CD14-positive monocyte (primary cell): ENCODE data around the gene ANXA5. TPM values are rescaled to one million over a fixed set of nuclear protein-coding genes. Genes with fewer than 3 reads are reported as not detected.

Experiments
- DNase-seq, 3 donors: peaks; one replicate each; pipeline ENCODE4 v3.0.0-alpha.2; 2011 to 2022
- H2AFZ ChIP-seq: 2 replicates; pipeline ENCODE4 v1.6.0; 2012; ENCODE audit warnings: mild to moderate bottlenecking, low read depth, low read length, inconsistent platforms; ENCODE audit not compliant: insufficient read depth, poor library complexity, severe bottlenecking
- H3K27ac ChIP-seq, 2 donors: 1 replicate in 1 of 2; 2 replicates in 1 of 2; pipeline ENCODE4 v1.5.1; 2012 to 2013; ENCODE audit warnings: low read length in 2 of 2, control low read depth in 1 of 2, inconsistent platforms in 1 of 2, low read depth in 1 of 2, mild to moderate bottlenecking in 1 of 2
- H3K27me3 ChIP-seq, 2 donors: one replicate each; pipeline versions ENCODE4 v1.6.0 to v1.6.1; 2011 to 2013; ENCODE audit warnings: low read length in 2 of 2; ENCODE audit not compliant: control insufficient read depth in 2 of 2, insufficient read depth in 2 of 2
- H3K36me3 ChIP-seq, 2 donors: replicated peaks in 1 of 2; 1 replicate in 1 of 2; 2 replicates in 1 of 2; pipeline versions ENCODE4 v1.5.1 to v1.6.1; 2012 to 2013; ENCODE audit warnings: low read length in 2 of 2, control low read depth in 1 of 2, inconsistent platforms in 1 of 2, mild to moderate bottlenecking in 1 of 2; ENCODE audit not compliant: insufficient read depth in 2 of 2, control insufficient read depth in 1 of 2
- H3K4me1 ChIP-seq, 2 donors: 1 replicate in 1 of 2; 2 replicates in 1 of 2; pipeline versions ENCODE4 v1.5.1 to v1.6.1; 2012 to 2013; ENCODE audit warnings: low read length in 2 of 2, control low read depth in 1 of 2, inconsistent platforms in 1 of 2, mild to moderate bottlenecking in 1 of 2, moderate library complexity in 1 of 2; ENCODE audit not compliant: insufficient read depth in 2 of 2, control insufficient read depth in 1 of 2
- H3K4me2 ChIP-seq: replicated peaks from 2 replicates; pipeline ENCODE3; 2012; ENCODE audit warnings: low read length, moderate library complexity, mild to moderate bottlenecking; ENCODE audit not compliant: poor library complexity, severe bottlenecking; ENCODE audit errors: extremely low read depth
- H3K4me3 ChIP-seq, 3 experiments: fragments of 200-600 bp in 1 of 3; sonication (generic) in 1 of 3; replicated peaks in 1 of 3; 1 replicate in 2 of 3; 2 replicates in 1 of 3; pipeline ENCODE4 v1.5.1; 2011 to 2013; ENCODE audit warnings: low read length in 3 of 3, mild to moderate bottlenecking in 3 of 3, control low read depth in 2 of 3, low read depth in 2 of 3, inconsistent platforms in 1 of 3, moderate library complexity in 1 of 3
- H3K79me2 ChIP-seq: 2 replicates; pipeline ENCODE4 v1.6.0; 2012; ENCODE audit warnings: mild to moderate bottlenecking, control low read depth, inconsistent platforms, low read length, moderate library complexity; ENCODE audit not compliant: insufficient read depth
- H3K9ac ChIP-seq: 2 replicates; pipeline ENCODE4 v1.6.0; 2017; ENCODE audit warnings: low read length, mild to moderate bottlenecking; ENCODE audit not compliant: insufficient read depth, poor library complexity, severe bottlenecking
- H3K9me3 ChIP-seq, 2 donors: replicated peaks in 1 of 2; 1 replicate in 1 of 2; 2 replicates in 1 of 2; pipeline versions ENCODE4 v1.5.1 to v1.6.1; 2012 to 2013; ENCODE audit warnings: low read length in 2 of 2, control low read depth in 1 of 2; ENCODE audit not compliant: control insufficient read depth in 1 of 2, insufficient read depth in 1 of 2
- H4K20me1 ChIP-seq: 2 replicates; pipeline ENCODE4 v1.6.0; 2012; ENCODE audit warnings: mild to moderate bottlenecking, low read length, control low read depth, moderate library complexity; ENCODE audit not compliant: insufficient read depth
- H3K27ac Mint-ChIP-seq, 7 donors: one replicate each; pipeline ENCODE4 v1.8.0; 2020; ENCODE audit warnings: mild to moderate bottlenecking in 7 of 7, mixed read lengths in 7 of 7, moderate library complexity in 6 of 7, inconsistent platforms in 2 of 7
- H3K27me3 Mint-ChIP-seq, 3 donors: one replicate each; pipeline ENCODE4 v1.8.0; 2021 to 2022; ENCODE audit warnings: low read depth in 3 of 3, mild to moderate bottlenecking in 3 of 3, mixed read lengths in 3 of 3, moderate library complexity in 3 of 3, inconsistent platforms in 1 of 3
- H3K36me3 Mint-ChIP-seq, 2 donors: one replicate each; pipeline ENCODE4 v1.8.0; 2020; ENCODE audit warnings: mixed read lengths in 2 of 2, inconsistent platforms in 1 of 2, mild to moderate bottlenecking in 1 of 2
- H3K4me1 Mint-ChIP-seq: one replicate; pipeline ENCODE4 v1.8.0; 2020; ENCODE audit warnings: mild to moderate bottlenecking, mixed read lengths
- H3K4me3 Mint-ChIP-seq, 2 donors: one replicate each; pipeline ENCODE4 v1.8.0; 2020; ENCODE audit warnings: mild to moderate bottlenecking in 2 of 2, mixed read lengths in 2 of 2, moderate library complexity in 1 of 2
- H3K9me3 Mint-ChIP-seq, 7 donors: one replicate each; pipeline ENCODE4 v1.8.0; 2020 to 2022; ENCODE audit warnings: mixed read lengths in 7 of 7, mild to moderate bottlenecking in 6 of 7, moderate library complexity in 6 of 7, inconsistent platforms in 2 of 7
- CTCF ChIP-seq: fragments of 200-600 bp; IDR thresholded peaks from one replicate; pipeline ENCODE4 v1.8.0; 2022; ENCODE audit warnings: antibody characterized with exemption, mild to moderate bottlenecking
- WGBS: methylation state at CpG from one replicate; pipeline ENCODE4 v1.1.5; 2013; ENCODE audit warnings: missing lambda C conversion rate; ENCODE audit not compliant: insufficient coverage; 5-methylcytosine and 5-hydroxymethylcytosine counted together
- intact Hi-C, 2 donors: fragments of 100-400 bp; cut with micrococcal nuclease; formaldehyde crosslinking; loops; one replicate each; pipeline versions ENCODE4 v1.15.0 to v1.15.1; 2023
- polyA plus RNA-seq, 3 donors: library from polyadenylated mRNA; depleted of rRNA in 1 of 3; unstranded in 2 of 3; stranded (reverse) in 1 of 3; fragments of 300-500 nt in 2 of 3; fragments of >200 nt in 1 of 3; fragmentation: Illumina TruSeq in 2 of 3; gene quantifications; 1 replicate in 2 of 3; 2 replicates in 1 of 3; pipeline ENCODE4 v1.2.3, GENCODE V29; 2012 to 2021

ANXA5 gene
- polyA plus RNA-seq, 3 donors = 312 to 796 (median 752) TPM

GRCh38 chr4:121737846-121738554 is 41.2 kb upstream of the ANXA5 start:
- H3K27me3 Mint-ChIP-seq = peaks cover 3 to 8% (median 6%) of the 10 kb centered on the region in 3 donors
- H3K36me3 Mint-ChIP-seq = no peaks in the 10 kb centered on the region
- Histone ChIP-seq H4K20me1 (no peaks in the 10 kb centered on the region), H3K27ac (no peak overlapping the region), H3K9ac (no peak overlapping the region), H3K4me3 (no peak overlapping the region), H3K4me2 (no peak overlapping the region), H3K79me2 (no peaks in the 10 kb centered on the region), H3K4me1 (no peaks in the 10 kb centered on the region), H3K9me3 (no peaks in the 10 kb centered on the region), H3K27me3 (no peaks in the 10 kb centered on the region), H2AFZ (no peak overlapping the region), H3K36me3 (no peaks in the 10 kb centered on the region)
- H3K27ac Mint-ChIP-seq = no peak overlapping the region
- no peak overlapping the region for H3K4me3 Mint-ChIP-seq
- no peaks in the 10 kb centered on the region for H3K4me1 Mint-ChIP-seq
- DNase-seq = no peak
- 92% methylated on average over 2 of the region's 10 CpGs for WGBS
- intact Hi-C loops = loop anchor here in 1 of 2 donors (10.0 kb wide), 2 partner anchors 73 to 273 kb away; no protein-coding TSS in a partner anchor
- no peak for TF ChIP-seq CTCF
- H3K9me3 Mint-ChIP-seq = no peaks in the 10 kb centered on the region

GRCh38 chr4:121736735-121737351 is 40.1 kb upstream of the ANXA5 start:
- Histone ChIP-seq H3K79me2 (no peaks in the 10 kb centered on the region), H3K36me3 (no peaks in the 10 kb centered on the region), H3K9ac (no peak overlapping the region), H4K20me1 (no peaks in the 10 kb centered on the region), H3K27ac (no peak overlapping the region), H3K9me3 (no peaks in the 10 kb centered on the region), H3K4me2 (no peak overlapping the region), H3K4me3 (no peak overlapping the region), H3K4me1 (no peaks in the 10 kb centered on the region), H2AFZ (no peak overlapping the region), H3K27me3 (no peaks in the 10 kb centered on the region)
- H3K4me1 Mint-ChIP-seq = no peaks in the 10 kb centered on the region
- H3K4me3 Mint-ChIP-seq = no peak overlapping the region
- peak in 2 of 3 donors; percentile 22 to 28 for DNase-seq
- H3K27me3 Mint-ChIP-seq = peaks cover 3 to 4% (median 4%) of the 10 kb centered on the region in 3 donors
- no CpG with 5 or more reads among the region's 5 CpGs for WGBS
- H3K27ac Mint-ChIP-seq = peak overlapping the region in 1 of 7 donors; percentile 37
- H3K36me3 Mint-ChIP-seq = no peaks in the 10 kb centered on the region
- peak; percentile 41 for TF ChIP-seq CTCF
- no peaks in the 10 kb centered on the region for H3K9me3 Mint-ChIP-seq
- intact Hi-C loops = loop anchor here in 1 of 2 donors (10.0 kb wide), 2 partner anchors 72 to 272 kb away; no protein-coding TSS in a partner anchor
